ENCODE data around the gene WDFY1.

WDFY1 gene, protein sequence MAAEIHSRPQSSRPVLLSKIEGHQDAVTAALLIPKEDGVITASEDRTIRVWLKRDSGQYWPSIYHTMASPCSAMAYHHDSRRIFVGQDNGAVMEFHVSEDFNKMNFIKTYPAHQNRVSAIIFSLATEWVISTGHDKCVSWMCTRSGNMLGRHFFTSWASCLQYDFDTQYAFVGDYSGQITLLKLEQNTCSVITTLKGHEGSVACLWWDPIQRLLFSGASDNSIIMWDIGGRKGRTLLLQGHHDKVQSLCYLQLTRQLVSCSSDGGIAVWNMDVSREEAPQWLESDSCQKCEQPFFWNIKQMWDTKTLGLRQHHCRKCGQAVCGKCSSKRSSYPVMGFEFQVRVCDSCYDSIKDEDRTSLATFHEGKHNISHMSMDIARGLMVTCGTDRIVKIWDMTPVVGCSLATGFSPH

DNA sequence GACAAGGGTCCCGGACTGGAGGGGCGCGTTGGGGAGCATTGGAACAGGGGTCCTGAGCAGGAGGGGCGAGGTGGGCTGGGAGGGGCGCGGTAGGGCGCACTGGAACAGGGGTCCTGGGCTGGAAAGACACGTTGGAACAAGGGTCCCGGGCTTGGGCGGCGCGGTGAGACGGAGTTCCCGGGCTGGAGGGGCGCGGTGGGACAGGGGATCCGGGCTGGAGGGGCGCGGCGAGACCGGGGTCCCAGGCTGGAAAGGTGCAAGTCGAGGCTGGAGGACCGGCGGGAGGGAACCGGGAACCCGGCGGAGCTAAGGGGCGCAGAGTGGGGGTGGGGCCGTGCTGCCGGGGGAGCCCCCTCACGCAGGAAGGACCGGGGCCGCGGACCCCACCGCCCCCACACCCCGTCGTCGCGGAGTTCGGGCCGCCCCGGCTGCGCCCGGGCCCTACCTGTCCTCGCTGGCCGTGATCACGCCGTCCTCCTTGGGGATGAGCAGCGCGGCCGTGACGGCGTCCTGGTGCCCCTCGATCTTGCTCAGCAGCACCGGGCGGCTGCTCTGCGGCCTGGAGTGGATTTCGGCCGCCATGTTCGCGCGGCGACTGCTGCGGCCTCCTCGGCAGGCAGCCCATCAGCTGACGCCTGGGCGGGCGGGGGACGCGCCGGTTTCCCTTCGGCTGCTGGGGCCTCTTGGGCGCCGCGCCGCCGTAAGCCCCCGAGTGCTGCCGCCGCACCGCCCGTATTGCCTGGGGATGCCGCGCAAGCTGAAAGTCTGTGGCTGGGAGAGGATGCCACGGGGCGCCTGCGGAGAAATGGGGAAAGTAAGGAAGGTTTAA is at the start of gene WDFY1:
Gene WDFY1, minus strand, starts transcription at position 633 of the 829 bp plus-strand sequence. Its CDS starts 51 bp downstream, at position 582.
- peak within 1 kb of the TSS; percentile 85 for H3K27ac ChIP-seq
- TF ChIP-seq ZFX (IDR thresholded peaks at IDR 0.05): peak; percentile 87
- TF ChIP-seq, protein P1, sequence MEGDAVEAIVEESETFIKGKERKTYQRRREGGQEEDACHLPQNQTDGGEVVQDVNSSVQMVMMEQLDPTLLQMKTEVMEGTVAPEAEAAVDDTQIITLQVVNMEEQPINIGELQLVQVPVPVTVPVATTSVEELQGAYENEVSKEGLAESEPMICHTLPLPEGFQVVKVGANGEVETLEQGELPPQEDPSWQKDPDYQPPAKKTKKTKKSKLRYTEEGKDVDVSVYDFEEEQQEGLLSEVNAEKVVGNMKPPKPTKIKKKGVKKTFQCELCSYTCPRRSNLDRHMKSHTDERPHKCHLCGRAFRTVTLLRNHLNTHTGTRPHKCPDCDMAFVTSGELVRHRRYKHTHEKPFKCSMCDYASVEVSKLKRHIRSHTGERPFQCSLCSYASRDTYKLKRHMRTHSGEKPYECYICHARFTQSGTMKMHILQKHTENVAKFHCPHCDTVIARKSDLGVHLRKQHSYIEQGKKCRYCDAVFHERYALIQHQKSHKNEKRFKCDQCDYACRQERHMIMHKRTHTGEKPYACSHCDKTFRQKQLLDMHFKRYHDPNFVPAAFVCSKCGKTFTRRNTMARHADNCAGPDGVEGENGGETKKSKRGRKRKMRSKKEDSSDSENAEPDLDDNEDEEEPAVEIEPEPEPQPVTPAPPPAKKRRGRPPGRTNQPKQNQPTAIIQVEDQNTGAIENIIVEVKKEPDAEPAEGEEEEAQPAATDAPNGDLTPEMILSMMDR (conservative IDR thresholded peaks at IDR 0.05): no peak

DNA sequence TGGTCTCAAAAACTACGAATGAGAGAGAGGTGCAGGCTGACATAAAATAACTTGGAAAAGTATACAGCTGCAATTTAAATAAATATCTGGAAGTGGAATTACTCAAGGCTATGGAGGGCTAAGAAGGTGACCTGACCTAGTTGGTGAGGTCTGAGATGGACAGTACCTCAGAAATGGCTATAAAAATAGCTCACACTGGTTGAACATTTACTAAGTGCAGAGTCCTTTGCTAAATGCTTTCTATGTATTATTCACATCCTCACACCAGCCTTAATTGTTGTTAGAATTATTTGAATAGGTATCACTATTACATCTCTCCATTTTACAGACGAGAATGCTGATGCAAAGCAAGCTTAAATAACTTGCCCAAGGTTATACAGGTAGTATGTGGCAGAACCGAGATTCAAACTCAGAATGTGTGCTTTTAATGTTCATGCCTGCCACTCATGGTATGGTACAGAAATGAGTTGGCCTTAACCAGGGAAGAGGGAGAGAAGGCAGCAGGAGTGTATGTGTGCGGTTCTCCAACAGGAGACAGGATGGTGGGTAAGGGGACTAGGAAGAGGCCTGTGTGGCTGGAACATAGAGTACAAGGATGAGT is 49.5 kb upstream of the WDFY1 start:
- H3K27ac ChIP-seq: no peak overlapping the region
- no peak for TF ChIP-seq ZFX (IDR thresholded peaks at IDR 0.05)
- TF ChIP-seq, protein P1 (conservative IDR thresholded peaks at IDR 0.05): no peak

DNA sequence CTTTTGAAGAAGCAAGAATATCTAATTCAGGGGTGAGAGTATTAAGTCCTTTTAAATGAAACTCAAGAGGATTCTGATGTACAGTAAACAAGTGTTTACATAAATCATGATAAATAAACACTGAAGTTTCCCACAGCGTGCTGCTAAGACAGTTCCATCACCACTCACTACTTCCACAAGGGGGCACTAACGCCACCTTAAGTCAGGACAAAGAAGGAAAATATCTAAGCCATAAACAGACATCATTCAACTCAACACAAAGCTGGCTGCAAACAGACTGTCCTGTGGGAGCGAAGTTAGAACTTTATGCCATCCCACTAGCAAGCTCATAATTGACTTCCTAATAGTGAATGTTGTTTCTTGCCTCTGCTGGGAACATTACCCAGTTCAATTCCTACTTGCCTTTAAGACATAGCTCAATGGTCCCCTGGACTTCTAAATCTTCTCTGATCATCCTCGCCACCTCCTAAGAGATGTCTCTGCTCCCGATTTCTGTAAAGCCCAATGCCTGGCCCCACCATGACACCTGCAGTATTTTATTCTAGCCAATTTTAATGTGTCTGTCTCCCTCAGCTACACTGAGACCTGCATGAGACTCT is 48.6 kb upstream of the WDFY1 start:
- no peak overlapping the region for H3K27ac ChIP-seq
- no peak for TF ChIP-seq ZFX (IDR thresholded peaks at IDR 0.05)
- TF ChIP-seq, protein P1 (conservative IDR thresholded peaks at IDR 0.05): peak; percentile 83

DNA sequence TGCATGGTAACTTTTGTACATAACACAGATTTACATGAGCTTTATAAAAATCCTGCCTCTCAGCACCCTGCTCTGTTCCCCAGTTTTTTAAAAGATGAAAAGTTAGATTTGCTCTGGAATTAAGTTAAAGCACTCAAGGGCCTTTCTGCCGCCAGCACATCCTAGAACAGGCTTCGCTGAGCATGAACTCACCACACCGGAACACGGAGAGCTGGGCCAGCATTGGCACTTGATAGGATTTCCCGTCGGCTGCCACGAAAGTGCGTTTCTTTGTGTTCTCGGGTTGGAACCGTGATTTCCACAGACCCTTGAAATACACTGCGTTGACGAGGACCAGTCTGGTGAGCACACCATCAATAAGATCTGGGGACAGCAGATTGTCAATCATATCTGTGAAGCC is 46.5 kb upstream of the WDFY1 start:
- TF ChIP-seq, protein P1 (conservative IDR thresholded peaks at IDR 0.05): no peak
- TF ChIP-seq ZFX (IDR thresholded peaks at IDR 0.05): no peak
- no peak overlapping the region for H3K27ac ChIP-seq

DNA sequence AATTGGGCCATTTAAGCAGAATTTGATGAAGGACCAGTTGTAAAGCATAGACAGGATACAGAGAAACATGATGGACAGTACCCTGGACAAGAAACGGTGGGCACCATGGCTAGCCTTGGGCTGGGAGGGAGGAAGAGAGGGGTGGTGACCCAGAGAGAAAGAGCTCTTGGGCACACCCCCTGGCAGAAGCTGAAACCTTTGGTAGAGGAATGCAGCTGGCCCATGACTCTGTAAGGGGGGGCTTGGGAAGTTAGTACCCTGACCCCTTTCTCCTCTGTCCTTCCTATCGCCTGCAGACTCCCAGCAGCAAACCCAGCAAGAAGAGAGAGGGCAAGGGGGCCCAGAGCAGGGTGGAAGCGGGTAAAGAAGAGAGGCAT is 44.7 kb upstream of the WDFY1 start:
- TF ChIP-seq ZFX (IDR thresholded peaks at IDR 0.05): no peak
- no peak overlapping the region for H3K27ac ChIP-seq

DNA sequence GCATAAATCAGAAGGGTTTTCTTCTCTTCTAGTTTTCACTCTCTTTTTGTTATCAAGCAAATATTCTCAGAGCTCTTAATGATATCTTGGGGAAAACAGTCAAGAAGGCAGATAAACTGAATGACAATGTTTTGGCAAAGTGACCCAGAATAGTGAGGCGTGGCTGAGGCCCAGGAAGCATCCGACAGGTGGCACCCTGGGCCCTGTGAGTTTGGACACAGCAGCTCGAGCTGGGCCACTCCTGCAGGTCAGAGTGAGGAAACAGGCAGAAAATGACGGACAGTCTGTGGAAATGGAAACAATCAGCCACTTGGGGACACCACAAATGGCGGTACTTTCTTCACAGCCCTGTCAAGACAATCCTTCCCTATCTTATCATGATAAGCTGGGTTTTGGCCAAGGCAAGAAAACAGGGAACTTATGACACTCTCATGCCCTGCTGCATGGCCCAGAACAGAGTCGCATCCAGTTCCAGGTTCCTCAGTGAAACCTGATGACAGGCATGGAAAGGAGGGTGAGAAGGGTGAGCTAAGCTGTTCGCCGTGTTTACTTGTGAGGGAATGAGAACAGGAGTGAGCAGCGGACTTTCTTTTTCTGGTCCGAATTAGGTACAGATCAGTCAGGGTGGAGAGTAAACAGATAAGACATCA is 44.2 kb upstream of the WDFY1 start:
- no peak for TF ChIP-seq ZFX (IDR thresholded peaks at IDR 0.05)
- TF ChIP-seq, protein P1 (conservative IDR thresholded peaks at IDR 0.05): peak; percentile 82
- no peak overlapping the region for H3K27ac ChIP-seq

DNA sequence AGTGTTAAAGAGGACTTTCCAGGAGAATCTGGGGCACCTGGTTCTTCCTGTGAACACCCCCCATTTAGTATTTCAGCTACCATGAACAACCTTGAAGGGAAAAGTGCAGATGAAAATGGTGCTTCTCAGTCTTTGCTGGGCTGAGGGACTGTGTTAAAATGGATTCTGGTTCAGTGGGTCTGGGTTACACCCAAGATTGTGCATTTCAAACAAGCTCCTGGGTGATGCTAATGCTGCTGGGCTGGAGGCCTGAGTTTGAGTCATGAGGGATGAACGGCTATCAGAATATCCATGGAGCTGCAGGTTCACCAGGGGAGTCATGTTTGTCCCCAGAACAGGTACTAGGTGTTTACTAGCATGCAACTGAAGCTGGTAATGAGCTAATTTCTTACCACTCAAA is 36.1 kb upstream of the WDFY1 start:
- TF ChIP-seq ZFX (IDR thresholded peaks at IDR 0.05): no peak
- TF ChIP-seq, protein P1 (conservative IDR thresholded peaks at IDR 0.05): no peak
- H3K27ac ChIP-seq: peak overlapping the region; percentile 32; the same call in 1 of the 2 replicates

Measured in C4-2B (cell line).